ENCODE measurements around the gene CAMTA1.

CAMTA1 gene

DNA sequence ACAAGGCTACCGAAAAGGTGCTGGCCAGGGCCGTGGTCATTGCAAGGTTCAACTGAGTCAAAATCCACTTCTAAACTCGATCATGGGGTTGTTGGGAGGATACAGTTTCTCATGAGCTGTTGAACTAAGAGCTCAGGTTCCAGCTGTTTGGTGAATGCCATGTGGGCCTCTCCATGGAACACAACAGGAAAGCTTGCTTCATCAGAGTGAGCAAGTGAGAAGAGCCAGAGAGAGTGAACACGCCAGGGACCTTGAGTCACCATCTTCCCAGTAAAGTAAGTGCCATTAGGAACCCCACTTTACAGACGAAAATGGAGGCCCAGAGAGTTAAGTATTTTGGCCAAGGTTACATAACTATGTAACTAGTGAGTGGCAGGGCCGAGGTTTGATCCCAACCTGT, 510.7 kb downstream of the CAMTA1 start:
- H3K4me3 ChIP-seq (ENCODE audit: extremely low read depth, insufficient read depth, low read length, poor library complexity, severe bottlenecking): no peak overlapping the region
- H3K9me3 ChIP-seq (ENCODE audit: control insufficient read depth, low read length): peaks cover 12% of the 10 kb centered on the region
- H3K36me3 ChIP-seq (ENCODE audit: control insufficient read depth, insufficient read depth, low read length): no peaks in the 10 kb centered on the region
- 87 to 95% methylated on average over 5 to 6 of the region's 6 CpGs for WGBS, 2 experiments (ENCODE audit: insufficient coverage in 2 of 2)
- no peak overlapping the region for H3K27ac ChIP-seq (ENCODE audit: low read depth, low read length, severe bottlenecking)
- peaks cover 51% of the 10 kb centered on the region for H3K4me1 ChIP-seq (ENCODE audit: control insufficient read depth, insufficient read depth, low read length, poor library complexity, severe bottlenecking)

DNA sequence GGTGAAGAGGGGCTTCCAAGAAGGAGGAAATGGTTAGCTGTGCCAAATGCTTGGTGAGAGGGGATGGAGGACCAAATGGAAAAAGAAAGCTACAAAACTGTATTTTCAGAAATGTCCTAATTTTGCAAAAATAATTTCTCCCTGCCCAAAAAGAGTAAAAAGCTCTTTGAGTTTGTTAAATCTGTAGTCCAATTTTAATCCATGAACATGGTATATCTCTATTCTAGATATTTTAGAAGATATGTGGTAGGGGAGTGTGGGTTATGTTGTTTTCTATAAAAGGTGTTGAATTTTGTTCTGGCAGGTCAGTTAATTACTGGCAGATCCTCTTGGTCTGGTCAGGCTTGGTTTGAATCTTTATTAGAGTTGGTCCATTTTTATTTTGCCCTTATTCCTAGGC, 511.7 kb downstream of the CAMTA1 start:
- Histone ChIP-seq H3K9me3 (ENCODE audit: control insufficient read depth, low read length) (peaks cover 12% of the 10 kb centered on the region), H3K36me3 (ENCODE audit: control insufficient read depth, insufficient read depth, low read length) (no peaks in the 10 kb centered on the region), H3K27ac (ENCODE audit: low read depth, low read length, severe bottlenecking) (no peak overlapping the region), H3K4me1 (ENCODE audit: control insufficient read depth, insufficient read depth, low read length, poor library complexity, severe bottlenecking) (peaks cover 51% of the 10 kb centered on the region), H3K4me3 (ENCODE audit: extremely low read depth, insufficient read depth, low read length, poor library complexity, severe bottlenecking) (no peak overlapping the region)

DNA sequence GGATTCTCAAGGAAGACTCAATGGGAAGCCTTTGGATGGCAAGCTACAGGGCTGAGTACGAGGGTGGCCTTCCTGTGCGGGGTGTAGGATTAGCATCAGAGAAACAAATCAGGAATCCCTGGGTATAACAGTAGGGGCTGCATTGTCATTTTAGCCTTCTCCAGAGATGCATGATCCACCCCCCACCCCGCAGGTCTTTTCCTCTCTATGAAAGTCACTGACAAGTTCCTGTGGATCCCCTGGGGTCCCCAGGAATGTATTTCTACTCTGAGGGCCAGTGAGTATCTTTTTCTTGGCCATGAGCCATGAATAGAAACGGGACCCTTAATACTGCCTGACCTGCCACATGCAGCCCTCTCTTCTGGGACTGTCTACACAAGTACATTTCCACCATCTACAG, 512.9 kb downstream of the CAMTA1 start:
- peaks cover 51% of the 10 kb centered on the region for H3K4me1 ChIP-seq (ENCODE audit: control insufficient read depth, insufficient read depth, low read length, poor library complexity, severe bottlenecking)
- H3K27ac ChIP-seq (ENCODE audit: low read depth, low read length, severe bottlenecking): peak overlapping the region; percentile 96
- 48 to 53% methylated on average over 2 to 4 of the region's 4 CpGs for WGBS, 2 experiments (ENCODE audit: insufficient coverage in 2 of 2)
- H3K4me3 ChIP-seq (ENCODE audit: extremely low read depth, insufficient read depth, low read length, poor library complexity, severe bottlenecking): no peak overlapping the region
- H3K9me3 ChIP-seq (ENCODE audit: control insufficient read depth, low read length): peaks cover 12% of the 10 kb centered on the region
- no peaks in the 10 kb centered on the region for H3K36me3 ChIP-seq (ENCODE audit: control insufficient read depth, insufficient read depth, low read length)

DNA sequence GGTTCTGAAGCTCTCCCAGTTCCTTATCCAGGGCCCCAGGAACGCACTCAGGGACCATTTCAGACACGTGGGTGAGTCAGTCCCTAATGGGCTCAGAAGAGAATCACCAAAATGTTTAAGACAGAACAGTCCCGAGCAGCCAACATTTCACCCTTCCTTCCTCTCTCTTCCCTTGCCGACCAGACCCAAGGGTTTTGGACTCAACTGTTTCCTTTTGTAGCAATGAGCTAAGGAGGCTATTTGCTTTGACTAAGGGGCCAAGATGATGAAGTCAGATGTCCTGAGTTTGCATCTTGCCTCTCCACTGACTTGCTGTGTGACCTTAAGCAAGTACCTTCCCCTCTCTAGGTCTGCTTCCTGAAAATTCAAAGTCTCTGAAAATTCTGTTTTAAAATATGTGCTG, 513.5 kb downstream of the CAMTA1 start:
- peak overlapping the region; percentile 96 for H3K27ac ChIP-seq (ENCODE audit: low read depth, low read length, severe bottlenecking)
- no peak overlapping the region for H3K4me3 ChIP-seq (ENCODE audit: extremely low read depth, insufficient read depth, low read length, poor library complexity, severe bottlenecking)
- peaks cover 56% of the 10 kb centered on the region for H3K4me1 ChIP-seq (ENCODE audit: control insufficient read depth, insufficient read depth, low read length, poor library complexity, severe bottlenecking)
- H3K9me3 ChIP-seq (ENCODE audit: control insufficient read depth, low read length): peaks cover 12% of the 10 kb centered on the region
- H3K36me3 ChIP-seq (ENCODE audit: control insufficient read depth, insufficient read depth, low read length): no peaks in the 10 kb centered on the region
- WGBS, 2 experiments (ENCODE audit: insufficient coverage in 2 of 2): 54 to 61% methylated on average over 2 of the region's 4 CpGs

DNA sequence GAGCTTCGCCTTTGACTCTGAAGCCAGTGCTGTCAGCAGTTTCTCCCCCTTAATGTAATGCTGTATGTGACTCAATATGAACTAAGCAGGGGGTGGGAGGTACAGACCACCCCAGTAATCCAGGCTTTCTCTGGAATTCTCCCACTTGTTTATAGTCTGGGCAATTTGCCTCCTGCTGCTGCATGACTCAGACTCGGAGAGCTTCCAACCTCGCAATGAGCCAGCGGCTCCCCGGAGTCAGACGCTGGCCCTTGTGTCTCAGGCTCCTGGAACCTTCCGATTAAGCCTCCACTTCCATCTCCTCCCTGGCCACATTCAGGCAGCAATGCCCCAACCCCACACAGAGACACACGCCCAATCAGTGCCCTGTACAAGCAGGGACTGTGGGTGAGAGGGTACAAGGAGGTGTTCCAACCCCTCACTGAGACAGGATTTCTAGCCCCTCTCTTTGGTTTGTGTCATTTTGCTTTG, 514.1 kb downstream of the CAMTA1 start:
- Histone ChIP-seq H3K4me3 (ENCODE audit: extremely low read depth, insufficient read depth, low read length, poor library complexity, severe bottlenecking) (no peak overlapping the region), H3K4me1 (ENCODE audit: control insufficient read depth, insufficient read depth, low read length, poor library complexity, severe bottlenecking) (peaks cover 59% of the 10 kb centered on the region), H3K36me3 (ENCODE audit: control insufficient read depth, insufficient read depth, low read length) (no peaks in the 10 kb centered on the region), H3K27ac (ENCODE audit: low read depth, low read length, severe bottlenecking) (peak overlapping the region; percentile 96), H3K9me3 (ENCODE audit: control insufficient read depth, low read length) (peaks cover 12% of the 10 kb centered on the region)
- 4% methylated on average over 6 of the region's 8 CpGs; no CpG with 5 or more reads in 1 of the 2 experiments for WGBS, 2 experiments (ENCODE audit: insufficient coverage in 2 of 2)

DNA sequence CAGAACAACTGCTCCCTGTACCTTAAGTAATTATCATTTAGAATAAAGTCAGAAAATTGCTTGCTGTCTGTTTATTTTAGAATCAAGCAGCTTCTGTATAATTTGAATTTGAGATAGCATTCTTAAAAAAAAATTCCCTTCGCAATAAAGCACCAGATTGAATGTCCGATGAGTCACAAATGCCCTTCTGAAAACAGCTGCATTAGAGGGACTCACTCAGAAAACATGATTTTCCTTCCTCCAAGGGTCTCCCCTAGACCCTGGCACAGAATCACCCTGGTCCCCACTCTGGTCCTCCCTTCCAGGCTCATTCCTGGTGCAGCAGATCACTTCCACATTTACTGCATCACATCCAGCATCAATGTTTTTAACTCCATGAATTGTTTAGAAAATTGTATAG, 514.7 kb downstream of the CAMTA1 start:
- Histone ChIP-seq H3K27ac (ENCODE audit: low read depth, low read length, severe bottlenecking) (peak overlapping the region; percentile 96), H3K4me1 (ENCODE audit: control insufficient read depth, insufficient read depth, low read length, poor library complexity, severe bottlenecking) (peaks cover 59% of the 10 kb centered on the region), H3K4me3 (ENCODE audit: extremely low read depth, insufficient read depth, low read length, poor library complexity, severe bottlenecking) (no peak overlapping the region), H3K36me3 (ENCODE audit: control insufficient read depth, insufficient read depth, low read length) (no peaks in the 10 kb centered on the region), H3K9me3 (ENCODE audit: control insufficient read depth, low read length) (peaks cover 12% of the 10 kb centered on the region)
- WGBS, 2 experiments (ENCODE audit: insufficient coverage in 2 of 2): 95% methylated on average over 2 of the region's 2 CpGs

DNA sequence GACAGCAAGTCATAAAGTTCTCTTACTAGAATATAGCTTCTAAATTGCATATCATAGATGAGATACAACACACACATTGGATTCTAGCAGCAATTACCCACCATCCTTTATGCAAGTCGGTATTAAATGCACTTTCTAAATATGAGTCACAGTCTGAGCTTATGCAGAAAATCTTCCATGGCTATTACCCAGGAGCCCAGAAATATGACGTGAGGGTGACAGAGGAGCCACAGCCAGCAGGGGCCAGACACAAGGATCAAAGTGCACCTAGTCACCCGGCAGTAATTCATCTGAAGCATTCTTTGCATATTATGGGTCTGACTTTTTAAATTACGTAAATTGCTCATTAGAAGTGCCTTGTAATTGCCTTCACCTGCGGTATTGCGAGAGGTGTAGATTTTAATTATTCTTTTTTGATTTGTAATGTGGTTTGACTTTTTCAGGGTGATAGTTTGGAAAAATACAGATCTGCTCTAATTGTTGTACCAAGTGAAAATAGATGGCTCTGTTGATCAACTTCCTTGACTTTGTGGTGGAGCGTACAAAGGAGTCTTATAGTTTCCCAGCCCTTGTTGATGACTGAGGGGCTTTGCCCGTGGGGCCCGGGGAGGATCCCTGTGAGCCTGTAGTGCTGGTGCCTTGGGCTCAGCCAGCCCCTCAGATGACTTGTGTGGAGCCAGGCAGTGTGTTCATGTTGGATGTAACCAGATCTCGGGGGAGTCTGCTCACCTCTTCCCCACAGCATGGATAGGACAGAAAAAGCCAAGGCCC, 515.8 kb downstream of the CAMTA1 start:
- peak overlapping the region; percentile 68 for H3K27ac ChIP-seq (ENCODE audit: low read depth, low read length, severe bottlenecking)
- H3K36me3 ChIP-seq (ENCODE audit: control insufficient read depth, insufficient read depth, low read length): no peaks in the 10 kb centered on the region
- H3K4me1 ChIP-seq (ENCODE audit: control insufficient read depth, insufficient read depth, low read length, poor library complexity, severe bottlenecking): peaks cover 59% of the 10 kb centered on the region
- no peak overlapping the region for H3K4me3 ChIP-seq (ENCODE audit: extremely low read depth, insufficient read depth, low read length, poor library complexity, severe bottlenecking)
- 79 to 83% methylated on average over 8 to 9 of the region's 10 CpGs for whole genome bisulfite sequencing, 2 experiments (ENCODE audit: insufficient coverage in 2 of 2)
- peaks cover 10% of the 10 kb centered on the region for H3K9me3 ChIP-seq (ENCODE audit: control insufficient read depth, low read length)

DNA sequence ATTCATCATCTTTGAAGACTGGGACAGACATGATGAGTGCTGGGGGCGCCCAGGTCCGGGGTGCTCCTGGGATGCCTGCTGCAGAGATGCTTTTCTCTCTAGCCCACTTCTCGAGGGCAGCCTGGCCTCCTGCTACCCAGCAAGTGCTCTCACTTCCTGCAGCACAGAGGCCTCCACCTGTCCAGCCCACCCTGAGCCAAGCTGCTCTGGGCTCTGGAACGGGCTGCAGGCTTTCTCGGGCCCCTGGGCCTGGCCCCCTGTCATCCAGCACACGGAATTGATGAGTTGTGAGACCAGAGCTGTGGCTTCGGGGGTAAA, 516.4 kb downstream of the CAMTA1 start:
- H3K27ac ChIP-seq (ENCODE audit: low read depth, low read length, severe bottlenecking): peak overlapping the region; percentile 68
- 78 to 82% methylated on average over 7 of the region's 7 CpGs for WGBS, 2 experiments (ENCODE audit: insufficient coverage in 2 of 2)
- peaks cover 6% of the 10 kb centered on the region for H3K9me3 ChIP-seq (ENCODE audit: control insufficient read depth, low read length)
- no peaks in the 10 kb centered on the region for H3K36me3 ChIP-seq (ENCODE audit: control insufficient read depth, insufficient read depth, low read length)
- H3K4me3 ChIP-seq (ENCODE audit: extremely low read depth, insufficient read depth, low read length, poor library complexity, severe bottlenecking): no peak overlapping the region
- H3K4me1 ChIP-seq (ENCODE audit: control insufficient read depth, insufficient read depth, low read length, poor library complexity, severe bottlenecking): peaks cover 59% of the 10 kb centered on the region

DNA sequence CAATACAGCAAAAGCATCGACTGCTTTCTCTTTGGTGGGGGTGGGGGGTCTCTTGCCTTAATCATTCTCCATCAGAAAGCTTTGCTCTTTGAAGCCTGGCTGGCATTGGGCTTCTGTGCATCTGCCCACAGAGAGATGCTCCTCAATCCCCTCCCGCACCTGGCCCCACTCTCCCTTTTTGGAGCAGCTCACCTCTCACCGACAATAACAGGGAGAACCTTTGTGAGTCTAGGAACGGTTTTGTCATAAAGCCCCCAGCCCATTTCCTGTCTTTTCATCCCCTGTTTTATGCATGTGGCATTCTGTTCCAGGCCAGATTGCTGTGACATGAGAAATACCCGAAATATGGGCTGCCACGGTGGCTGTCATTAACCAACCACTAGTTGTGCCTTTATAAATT, 516.9 kb downstream of the CAMTA1 start:
- Histone ChIP-seq H3K36me3 (ENCODE audit: control insufficient read depth, insufficient read depth, low read length) (no peaks in the 10 kb centered on the region), H3K4me3 (ENCODE audit: extremely low read depth, insufficient read depth, low read length, poor library complexity, severe bottlenecking) (no peak overlapping the region), H3K27ac (ENCODE audit: low read depth, low read length, severe bottlenecking) (no peak overlapping the region), H3K4me1 (ENCODE audit: control insufficient read depth, insufficient read depth, low read length, poor library complexity, severe bottlenecking) (peaks cover 59% of the 10 kb centered on the region), H3K9me3 (ENCODE audit: control insufficient read depth, low read length) (peaks cover 2% of the 10 kb centered on the region)
- WGBS, 2 experiments (ENCODE audit: insufficient coverage in 2 of 2): 71 to 84% methylated on average over 4 to 5 of the region's 6 CpGs

DNA sequence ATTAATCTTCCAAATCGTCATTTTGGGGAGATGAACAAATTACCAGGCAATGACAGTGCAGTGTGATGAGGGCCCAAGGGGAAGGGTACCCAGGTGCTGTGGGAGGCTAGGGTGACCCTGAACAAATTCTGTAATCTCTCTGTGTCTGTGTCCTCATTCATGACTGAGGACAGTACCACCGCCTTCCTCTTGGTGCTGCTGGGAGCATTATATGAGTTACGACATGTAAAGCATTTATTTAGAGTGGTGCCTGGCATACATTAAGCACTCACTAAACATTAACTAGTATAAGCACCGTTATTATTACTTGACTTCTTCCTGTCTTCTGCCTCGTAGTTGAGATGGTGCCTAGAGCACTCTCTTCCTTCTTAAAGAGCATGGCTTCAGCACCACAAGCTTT, 517.6 kb downstream of the CAMTA1 start:
- Histone ChIP-seq H3K4me1 (ENCODE audit: control insufficient read depth, insufficient read depth, low read length, poor library complexity, severe bottlenecking) (peaks cover 51% of the 10 kb centered on the region), H3K36me3 (ENCODE audit: control insufficient read depth, insufficient read depth, low read length) (no peaks in the 10 kb centered on the region), H3K4me3 (ENCODE audit: extremely low read depth, insufficient read depth, low read length, poor library complexity, severe bottlenecking) (no peak overlapping the region), H3K9me3 (ENCODE audit: control insufficient read depth, low read length) (no peaks in the 10 kb centered on the region), H3K27ac (ENCODE audit: low read depth, low read length, severe bottlenecking) (no peak overlapping the region)
- 84 to 93% methylated on average over 3 of the region's 5 CpGs for WGBS, 2 experiments (ENCODE audit: insufficient coverage in 2 of 2)

DNA sequence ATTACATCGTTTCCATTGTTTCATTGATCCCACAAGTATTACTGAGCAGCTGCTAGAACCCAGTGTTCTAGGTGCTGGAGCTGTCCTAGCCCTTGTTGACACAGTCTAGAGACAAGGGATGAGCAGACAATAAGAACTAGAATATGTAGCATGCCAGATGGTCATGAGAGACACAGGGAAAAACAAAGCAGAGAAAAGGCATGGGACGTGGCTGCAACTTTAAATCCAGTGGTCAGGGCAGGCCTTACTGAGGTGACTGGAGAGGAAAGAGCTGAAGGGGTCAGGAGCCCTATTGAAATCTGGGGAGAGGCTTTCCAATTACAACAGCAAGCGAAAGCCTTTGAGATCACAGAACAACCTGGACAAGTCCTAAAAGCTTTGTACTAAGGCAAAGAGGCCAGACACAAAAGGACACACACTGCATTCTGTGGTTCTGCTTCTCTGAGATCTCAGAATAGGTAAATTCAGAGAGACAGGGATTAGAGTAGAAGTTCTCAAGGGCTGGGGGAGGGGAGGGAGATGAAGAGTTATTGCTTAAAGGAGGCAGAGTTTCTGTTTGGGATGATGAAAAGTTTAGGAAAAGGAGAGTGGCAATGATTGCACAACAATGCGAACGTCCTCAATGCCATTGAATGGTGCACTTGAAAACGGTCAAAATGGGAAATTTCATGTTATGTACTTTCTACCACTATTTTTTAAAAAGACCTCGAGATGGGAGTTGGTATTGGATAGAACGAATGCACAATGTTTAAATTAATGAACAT, 518.5 kb downstream of the CAMTA1 start:
- Histone ChIP-seq H3K27ac (ENCODE audit: low read depth, low read length, severe bottlenecking) (no peak overlapping the region), H3K4me1 (ENCODE audit: control insufficient read depth, insufficient read depth, low read length, poor library complexity, severe bottlenecking) (peaks cover 43% of the 10 kb centered on the region), H3K4me3 (ENCODE audit: extremely low read depth, insufficient read depth, low read length, poor library complexity, severe bottlenecking) (no peak overlapping the region), H3K36me3 (ENCODE audit: control insufficient read depth, insufficient read depth, low read length) (no peaks in the 10 kb centered on the region), H3K9me3 (ENCODE audit: control insufficient read depth, low read length) (no peaks in the 10 kb centered on the region)
- 79 to 89% methylated on average over 3 to 6 of the region's 8 CpGs for WGBS, 2 experiments (ENCODE audit: insufficient coverage in 2 of 2)
